COLO829 (cell line): ENCODE measurements around the gene EPHB6.

ENCODE experiments used
- DNase-seq: peaks from one replicate; pipeline ENCODE4 v3.0.0; 2012; ENCODE audit warnings: low spot score

Gene EPHB6

DNA sequence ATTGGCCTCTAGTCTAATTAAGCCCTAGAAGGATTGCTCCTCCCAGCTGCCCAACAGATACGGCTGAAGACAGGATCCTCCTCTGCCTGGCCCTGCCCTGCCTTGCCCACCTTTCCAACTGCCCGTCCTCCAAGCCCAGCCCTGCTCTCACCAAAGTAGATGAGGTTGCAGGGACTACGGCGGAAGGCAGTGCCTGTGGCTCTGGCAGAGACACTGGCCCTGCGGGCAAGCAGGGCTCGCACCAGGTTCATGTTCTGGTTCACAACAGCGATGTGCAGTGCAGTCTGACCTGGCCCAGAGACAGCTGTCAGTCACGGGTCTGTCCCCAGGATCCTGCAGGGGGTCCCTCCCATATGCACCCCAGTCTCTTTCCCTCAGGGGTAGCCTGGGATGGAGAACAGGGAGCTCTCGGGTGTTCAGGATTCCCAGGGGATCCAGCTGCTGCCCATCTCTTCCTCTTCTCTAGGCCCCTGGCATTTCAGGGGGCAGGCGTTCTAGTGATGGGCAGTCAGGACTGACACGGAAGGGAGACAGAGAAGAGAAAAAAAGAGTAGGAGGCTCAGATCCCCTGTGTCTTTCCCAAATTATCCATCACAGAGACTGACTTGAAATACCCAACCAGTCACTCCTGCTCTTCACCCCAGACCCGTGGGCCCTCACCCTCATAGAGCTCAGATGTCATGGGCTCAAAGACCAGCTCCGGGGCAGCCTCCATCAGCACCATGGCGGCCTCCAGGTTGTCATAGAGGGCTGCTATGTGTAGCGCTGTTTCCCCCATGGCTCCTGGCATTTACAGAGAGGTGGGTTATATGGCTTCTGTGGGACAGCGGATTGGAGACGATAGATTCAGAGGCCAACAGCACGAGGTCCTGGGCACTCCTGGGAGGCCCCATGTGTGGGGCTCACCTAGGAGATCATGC is 22.4 kb downstream of the EPHB6 start:
- DNase-seq = no peak

DNA sequence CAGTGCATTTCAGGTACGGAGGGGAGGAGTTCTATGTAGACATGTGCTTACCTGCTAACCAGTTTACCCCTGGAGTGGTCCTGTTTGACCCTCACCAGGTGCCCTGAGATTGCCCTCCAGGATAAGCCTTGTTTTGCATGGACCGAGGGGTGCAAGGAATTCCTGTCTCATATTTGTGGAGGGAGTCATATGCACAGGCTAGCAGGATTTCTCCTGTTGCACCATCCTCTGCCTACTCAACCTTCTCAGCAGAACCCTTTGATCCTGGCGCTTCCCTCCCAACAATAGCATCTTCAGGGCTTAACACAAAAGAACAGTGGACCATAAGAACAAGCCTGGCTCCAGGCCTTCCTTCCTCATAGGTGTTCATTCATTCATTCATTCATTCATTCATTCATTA is 23.4 kb downstream of the EPHB6 start:
- no peak for DNase-seq

DNA sequence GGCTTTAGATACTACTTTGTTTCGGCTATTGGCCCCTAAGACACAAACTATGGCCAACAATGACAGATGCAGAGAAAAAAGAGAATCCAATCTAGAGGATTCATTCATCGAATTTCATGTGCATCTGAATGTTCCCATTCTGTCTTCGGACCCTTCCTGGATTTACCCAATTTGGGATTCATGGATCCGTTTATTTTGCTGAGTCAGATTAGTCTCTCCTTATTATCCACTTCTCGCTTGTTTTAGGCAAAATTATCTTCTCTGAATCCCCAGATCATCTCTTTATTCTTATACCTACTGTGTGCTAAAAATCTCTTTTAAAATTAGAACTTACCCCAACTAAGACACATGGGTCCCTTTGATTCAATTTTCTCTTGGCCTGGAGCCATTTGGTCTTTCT is 24.2 kb downstream of the EPHB6 start:
- DNase-seq = no peak

DNA sequence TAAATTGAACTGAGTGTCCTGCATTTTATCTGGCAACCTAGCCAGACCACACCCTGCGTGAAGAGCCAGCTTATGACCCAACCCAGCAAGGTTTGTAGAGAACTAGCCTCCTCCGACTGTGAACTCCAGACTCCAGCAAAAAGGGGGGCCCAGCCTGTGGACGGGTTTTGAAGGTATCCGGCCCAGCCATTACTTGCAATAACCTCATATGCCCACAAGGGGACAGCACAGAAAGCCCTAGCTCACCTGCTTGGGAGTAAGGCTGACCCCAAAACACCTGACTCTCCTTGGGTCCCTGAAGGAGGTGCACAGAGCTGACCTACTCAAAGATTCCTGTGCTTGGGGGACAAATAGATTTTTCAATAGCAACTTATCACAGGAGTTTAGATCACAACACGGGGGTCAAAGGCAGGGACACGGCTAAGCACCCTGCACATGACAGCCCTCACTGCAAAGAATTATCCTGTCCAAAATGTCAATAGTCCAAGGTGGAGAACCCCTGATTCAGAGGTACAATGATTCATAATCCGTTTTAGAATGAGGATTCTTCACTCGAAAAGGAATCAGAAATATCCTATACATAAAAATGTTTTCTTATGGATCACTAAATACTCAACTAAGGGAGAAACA is 26.1 kb downstream of the EPHB6 start:
- DNase-seq = peak; percentile 63

DNA sequence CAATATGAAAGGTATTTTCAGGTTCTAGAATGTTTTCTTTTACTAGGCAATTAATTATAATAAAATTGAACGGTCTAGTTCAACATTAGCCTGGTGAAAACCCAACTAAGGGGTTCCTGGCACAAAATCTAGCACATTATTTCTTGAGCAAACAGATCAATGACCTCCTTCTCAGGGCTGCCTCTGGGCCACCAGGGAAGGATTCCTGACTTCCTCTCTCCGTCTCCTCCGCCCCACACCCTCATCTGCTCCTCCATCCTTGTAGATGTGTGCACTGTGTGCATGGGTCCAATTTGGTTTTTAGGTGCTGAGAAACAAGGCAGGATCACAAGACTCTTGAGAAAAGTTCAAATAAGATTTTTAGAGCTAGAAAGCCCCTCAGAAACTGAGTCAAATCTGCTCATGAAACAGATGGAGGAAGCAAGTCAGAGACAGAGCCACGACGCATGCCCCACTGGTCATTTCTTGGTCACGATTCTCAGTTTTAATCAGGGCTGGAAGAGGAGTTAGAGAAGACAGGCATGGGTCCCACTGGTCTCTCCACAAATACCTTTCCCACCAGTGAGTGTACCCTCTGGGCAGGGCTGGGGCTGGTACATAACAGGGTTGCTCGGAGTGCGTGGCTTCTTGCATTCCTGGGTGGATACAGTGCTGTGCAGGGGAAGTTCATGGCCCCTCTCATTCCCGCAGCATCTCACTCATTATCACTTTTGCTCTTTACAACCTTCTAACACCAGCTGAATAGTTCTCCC is 26.9 kb downstream of the EPHB6 start:
- no peak for DNase-seq

DNA sequence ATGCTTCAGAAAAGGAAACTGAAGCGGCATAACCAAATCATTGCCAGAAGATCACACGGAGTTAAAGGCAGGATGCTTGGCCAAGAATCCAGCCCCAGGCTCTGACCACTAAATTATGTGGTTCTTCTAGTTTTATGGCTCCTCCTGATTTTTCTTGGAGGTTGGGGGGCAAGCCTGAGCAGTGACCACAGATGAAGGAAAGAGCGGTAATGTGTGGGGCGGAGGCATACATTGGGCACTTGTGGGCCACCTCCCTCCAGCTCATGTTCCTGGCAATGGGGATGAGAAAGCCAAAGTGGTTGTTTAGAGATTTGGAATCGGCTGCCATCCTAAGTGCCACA is 27.4 kb downstream of the EPHB6 start:
- no peak for DNase-seq

DNA sequence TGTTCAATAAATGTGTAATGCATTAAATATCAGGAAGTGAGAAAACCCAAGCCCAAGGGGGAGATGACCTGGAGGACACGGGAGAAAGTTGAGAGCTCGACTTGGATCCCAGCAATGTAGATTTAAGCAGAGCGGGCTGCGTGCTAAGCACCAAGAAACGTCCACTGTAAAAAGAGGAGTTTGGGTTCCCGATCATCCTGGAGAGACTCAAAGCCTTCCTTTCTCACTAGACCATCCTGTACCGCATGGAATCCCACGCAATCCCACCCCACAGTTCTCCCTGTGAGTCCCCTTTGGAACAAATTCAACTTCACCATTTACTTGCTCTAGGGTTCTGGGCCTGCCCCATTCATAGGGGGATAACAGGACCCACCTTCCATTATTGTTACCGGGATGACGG is 28.3 kb downstream of the EPHB6 start:
- no peak for DNase-seq

DNA sequence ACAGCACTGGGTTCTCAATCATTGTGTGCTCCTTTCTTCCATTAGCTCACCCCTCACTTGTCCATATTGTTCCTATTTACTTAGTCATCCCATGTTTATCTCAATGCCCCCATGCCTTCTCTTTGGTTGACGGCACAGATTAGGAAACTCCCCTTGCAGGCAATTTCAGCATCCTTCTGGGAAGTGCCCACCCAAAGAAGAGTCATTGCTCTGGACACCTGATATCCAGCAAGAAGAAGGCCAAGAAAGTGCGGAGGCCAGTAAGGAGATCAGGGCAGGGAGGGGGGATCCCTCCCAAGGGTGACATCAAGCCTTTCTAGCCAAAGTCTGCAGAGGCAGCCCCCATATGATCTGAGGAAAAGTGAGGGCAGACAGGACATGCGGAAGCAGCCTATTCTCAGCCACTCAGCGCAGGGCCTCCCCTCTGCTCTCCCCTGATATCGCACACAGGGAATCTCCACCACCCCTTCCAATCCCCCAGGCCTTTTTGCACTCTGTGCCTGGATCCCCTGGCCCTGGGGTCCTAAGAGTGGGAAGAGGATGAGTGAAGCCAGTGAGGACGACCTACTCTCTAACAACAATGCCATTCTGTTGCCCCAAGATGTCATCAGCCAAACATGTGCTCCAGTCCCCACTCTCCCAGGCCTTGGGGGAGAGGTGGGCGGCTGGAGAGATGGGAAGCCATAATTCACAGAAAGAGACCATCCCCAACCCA is 28.9 kb downstream of the EPHB6 start:
- DNase-seq = no peak

DNA sequence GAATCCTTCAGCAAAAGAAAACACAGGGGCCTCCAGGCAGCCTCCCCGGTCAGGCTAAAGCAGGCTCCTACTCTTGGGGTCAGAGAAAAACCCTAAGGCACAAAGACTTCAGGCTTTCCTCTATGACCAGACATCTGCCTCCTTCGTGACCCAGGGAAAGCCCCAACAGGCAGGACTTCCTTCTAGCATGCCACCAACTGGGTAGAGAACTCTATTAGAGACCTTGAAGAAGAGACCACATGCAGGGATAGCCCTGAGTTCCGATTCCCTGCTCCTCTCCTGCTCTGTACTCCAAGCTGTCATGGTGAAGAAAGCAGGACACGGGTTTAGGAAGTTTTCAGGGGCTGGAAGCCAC is 29.4 kb downstream of the EPHB6 start:
- DNase-seq = no peak

DNA sequence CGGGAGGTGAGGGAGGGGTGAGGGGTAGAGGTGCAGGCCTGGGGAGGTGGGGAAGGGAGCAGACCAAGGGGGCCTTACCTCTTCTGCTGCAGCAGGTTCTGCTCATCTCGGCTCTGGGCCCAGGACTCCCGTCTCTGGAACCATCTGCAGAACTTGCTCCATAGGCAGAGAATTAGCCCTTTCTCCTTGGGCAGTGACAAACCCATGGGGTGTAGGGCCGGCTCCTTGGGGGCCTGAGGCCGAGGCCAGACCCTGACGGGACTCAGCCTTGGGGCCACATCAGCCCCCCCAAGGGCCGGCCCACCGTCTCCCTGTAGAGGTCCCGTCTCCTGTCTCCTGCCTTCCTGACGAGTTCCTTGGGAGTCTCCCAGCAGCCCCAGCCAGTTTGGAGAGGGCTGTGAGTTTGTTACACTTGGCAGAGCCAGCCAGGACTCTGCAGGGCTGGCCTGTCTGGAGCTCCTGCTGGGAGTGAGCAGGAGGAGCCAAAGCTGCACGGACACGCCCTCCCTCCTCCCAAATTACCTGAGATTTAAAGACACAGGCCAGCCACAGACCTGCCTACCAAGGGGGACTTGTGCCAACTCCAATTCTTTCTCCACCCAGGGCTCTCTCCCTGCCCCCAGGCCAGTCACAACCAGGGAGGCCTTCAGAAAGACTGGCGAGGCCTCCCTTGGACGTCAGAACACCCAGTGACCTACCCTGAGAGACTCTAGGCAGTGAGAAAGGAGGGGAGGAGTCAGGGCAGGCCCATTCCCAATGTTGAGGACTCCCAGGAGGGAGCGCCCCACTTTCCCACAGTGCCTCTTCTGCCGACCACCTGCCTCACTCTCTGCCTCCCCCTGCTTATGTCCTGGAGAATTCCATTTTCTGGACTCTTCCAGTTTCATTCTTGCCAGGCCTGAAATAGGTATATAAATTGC is 30.7 kb downstream of the EPHB6 start, which contains the start of gene TRPV6:
TSS of gene TRPV6 (minus strand) at position 435 of the 920 bp plus-strand sequence.
- DNase-seq = no peak

DNA sequence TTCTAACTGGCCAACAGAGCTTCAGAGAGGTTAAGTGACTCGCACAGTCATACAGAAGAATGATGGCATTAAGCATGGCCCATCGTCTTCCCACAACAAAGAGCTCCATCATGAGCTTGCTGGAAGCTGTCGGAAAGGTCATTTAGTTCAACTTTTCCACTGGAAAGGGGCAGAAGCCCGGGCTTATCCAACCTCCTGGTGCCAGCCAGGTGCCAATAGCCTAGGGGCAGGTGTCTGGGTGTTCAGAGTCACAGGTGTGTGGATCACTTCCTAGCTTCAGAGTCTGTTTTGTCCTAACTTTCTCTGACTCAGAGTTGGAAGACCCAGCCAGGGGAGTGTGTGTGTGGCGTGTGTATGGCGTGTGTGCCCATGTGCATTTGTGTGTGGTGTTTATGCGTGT is 32.0 kb downstream of the EPHB6 start:
- DNase-seq = no peak

DNA sequence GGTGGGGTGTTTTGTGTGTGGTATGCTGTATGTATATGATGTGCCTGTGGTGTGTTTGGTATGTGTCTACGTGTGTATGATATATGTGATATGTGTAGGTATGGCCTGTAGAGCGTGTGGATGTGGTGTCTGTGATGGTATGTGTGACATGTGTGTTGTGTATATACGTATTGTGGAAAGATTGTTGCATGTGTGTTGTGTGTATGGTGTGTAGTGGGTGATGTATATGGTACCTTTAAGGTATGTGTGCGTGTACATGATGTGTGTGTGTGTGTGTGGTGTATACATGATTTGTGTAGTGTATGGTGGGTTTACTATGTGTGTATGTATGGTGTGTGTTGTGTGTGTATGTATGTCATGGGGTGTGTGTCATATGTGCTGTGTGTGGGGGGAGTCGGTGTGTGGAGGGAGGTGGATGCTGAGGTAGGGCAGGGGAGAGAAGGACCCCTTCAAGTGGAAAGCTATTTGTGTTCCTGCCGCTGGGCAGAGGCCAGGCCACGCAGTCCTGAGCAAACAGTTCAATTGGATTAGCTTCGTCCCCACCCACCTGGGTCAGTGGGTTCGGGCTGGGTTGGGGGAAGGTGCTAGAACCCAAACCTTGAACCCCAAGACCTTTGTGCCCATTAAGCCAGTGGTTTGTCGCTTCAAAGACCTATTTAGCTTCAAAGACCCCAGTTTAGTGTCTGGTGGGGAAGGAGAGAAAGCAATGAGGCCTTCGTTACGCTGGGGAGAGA is 32.6 kb downstream of the EPHB6 start:
- no peak for DNase-seq

DNA sequence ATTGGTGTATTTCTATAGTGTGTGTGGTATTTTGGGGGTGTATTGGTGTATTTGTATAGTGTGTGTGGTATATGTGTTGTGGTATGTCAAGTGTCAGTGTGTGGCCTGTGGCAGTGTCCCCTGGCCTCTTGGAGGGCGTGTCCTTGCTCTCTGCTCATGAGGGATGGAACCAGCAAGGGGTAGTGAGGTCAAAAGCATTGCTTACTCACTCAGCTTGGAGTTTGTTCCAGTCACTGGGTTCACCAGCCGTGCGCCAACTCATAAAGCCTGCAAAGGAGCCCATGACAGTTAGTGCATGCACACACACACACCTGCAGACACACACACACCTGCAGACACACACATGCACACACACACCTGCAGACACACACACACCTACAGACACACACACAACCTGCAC is 34.9 kb downstream of the EPHB6 start:
- DNase-seq = no peak

DNA sequence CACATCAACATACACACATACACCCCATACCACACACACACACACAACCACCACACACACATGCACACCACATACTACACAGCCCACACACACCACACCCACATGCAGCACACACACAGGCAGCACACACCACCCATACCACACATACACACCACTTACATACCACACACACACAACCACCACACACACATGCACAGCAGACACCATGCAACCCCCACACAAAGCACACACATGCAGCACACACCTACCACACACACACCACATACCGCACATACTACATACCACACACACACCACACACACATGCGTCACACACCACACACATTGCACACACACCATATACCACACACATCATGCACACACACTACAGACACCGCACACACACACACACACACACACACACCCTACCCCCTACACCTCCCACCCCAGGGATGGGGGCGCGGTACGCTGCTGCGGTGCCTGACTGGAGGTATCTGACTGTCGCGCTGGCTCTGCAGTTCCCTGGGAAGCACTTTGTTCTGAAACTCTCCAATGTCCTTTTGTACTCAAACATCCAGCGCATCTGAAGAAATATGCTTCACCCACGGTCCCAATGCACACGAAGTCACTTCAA is 36.1 kb downstream of the EPHB6 start:
- no peak for DNase-seq

DNA sequence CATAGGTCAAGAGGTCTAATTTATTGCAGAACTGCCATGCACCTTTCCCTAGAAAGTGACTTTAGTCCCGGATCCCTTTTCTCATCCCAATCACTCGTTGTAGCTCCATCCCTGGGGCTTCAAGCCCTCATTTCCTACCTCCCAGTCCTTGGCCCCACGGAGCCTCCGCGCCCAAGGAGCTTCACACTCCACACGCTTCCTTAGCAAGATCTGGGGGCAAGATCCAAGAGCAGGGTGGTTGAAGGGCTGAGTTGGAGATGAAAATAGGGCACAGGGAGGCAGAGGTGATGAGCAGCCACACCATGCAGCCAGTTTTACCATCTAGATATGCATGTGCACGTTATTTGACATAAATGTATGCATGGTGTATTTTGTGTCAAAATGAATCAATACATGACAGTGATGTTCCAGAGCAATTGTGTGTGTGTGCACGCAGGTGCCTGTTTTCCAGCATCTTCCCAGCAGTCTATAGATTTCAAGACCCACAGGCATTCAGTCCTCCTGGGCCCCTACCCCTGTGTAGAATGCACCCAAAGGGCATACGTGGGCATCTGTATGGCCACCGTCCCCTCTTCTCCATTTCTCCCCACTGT is 36.7 kb downstream of the EPHB6 start:
- no peak for DNase-seq

DNA sequence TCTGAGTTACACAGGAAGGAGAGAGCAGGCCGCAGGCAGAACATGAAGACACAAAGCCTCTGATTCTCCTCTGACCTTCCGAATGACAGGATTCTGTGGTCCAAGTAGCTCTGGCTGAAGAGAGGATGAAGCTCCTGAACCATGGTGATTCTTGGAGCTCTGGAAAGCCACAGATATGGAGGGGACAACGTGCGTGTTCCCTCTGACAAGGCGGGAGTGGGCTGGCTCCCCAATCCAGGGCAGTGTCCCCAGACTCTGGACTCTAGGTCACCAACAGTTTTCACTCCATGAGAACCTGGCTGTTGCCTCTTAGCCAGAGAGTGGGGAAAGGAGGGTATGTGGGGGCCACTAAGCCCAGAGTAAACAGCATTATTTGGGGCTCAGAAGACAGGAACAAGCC is 38.1 kb downstream of the EPHB6 start:
- DNase-seq = no peak

DNA sequence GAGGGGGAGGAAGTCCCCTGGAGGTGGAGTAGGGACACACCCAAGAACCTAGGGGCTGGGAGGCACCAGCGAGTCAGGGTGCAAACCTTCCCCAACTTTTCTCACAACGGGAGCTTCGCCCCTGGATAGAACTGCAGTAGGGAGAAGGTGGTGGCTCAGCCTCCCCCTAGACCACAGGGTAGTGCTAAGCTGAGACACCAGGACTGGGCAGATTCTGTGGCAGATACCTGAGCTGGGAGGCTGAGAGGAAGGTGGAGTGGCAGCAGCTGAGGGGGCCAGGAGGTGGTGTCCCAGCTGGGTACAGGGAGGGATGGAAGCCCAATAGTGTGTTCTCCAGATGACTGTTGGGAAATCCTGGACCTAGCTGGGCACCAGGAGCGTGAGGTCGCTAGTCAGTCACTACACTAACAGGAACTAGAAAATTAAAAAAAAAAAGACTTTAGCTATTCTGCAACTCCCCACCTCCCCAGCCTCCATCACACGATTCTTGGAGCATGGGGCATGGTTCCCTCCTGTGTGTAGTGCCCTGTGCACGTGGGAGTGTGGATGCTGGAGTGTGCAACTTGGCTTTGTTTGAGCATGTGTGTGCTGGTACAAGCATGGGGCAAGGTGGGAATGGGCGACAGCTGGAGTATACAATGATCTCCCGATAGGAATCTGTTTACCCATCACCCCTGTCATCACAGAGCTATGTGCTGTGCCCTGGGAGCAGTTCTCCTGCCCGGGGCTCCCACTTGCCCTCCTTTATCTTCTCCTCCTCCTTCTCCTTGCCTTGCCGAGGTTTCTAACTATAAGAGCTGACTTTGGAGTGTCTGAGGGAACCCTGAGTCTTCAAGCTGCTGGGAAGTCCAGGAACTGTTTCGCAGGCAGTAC is 39.5 kb downstream of the EPHB6 start:
- no peak for DNase-seq

DNA sequence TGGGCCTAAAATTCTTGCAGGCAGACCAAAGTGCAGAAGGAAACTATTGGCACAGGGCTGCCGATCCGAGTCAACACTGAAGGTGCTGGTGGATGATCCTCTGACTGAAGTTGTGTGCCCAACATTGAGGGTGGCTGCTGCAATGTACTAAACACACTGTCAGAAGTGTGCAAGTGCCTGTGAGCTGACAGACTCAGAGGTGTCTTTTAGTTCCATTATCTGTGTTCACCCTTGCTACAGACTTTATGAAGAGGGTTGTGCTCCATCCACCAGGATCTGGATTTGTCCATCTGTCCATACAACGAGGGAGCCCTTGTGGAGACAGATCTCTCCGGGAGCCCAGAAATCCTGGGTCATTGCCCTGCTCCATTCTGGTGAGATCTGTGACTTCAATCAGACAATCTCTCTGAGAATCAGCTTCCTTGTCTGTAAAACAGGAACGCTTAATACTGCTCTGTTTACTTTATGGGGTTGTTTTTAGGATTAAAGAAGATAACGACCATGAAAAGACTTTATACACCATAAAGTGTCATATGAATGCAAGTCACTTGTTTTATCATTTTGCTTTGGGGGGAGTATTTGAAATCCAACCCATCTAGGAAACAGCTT is 40.2 kb downstream of the EPHB6 start:
- no peak for DNase-seq
